Natural killer cell (primary cell): Measurements from ENCODE around the gene TUBA3E. TPM values are rescaled to one million over a fixed set of nuclear protein-coding genes. Genes with fewer than 3 reads are reported as not detected.

ENCODE experiments used
- total RNA-seq, 4 donors: library from RNA; stranded (reverse); fragments of 120-200 nt in 1 of 4; gene quantifications; one replicate each; pipeline versions ENCODE4 v1.2.3 to v1.2.4, GENCODE V29; 2013 to 2022

Gene TUBA3E
- total RNA-seq, 3 donors from 2014 or later (not counting 1 experiment from before 2014, with no cell fraction given): not detected

Other genes starting within 250 kb of the TUBA3E start
- gene RAB6C, start 218.8 kb downstream of the TUBA3E start, total RNA-seq: under 1 TPM in 1 of 3 donors, not detected in 2; 0.09 TPM
- not detected for gene POTEF, start 69.2 kb downstream of the TUBA3E start, total RNA-seq
- gene CCDC74B, start 53.3 kb downstream of the TUBA3E start, total RNA-seq: 1 to 10 TPM in 1 of 3 donors, under 1 TPM in 2; 0.25 to 1.4 (median 0.28) TPM
- gene SMPD4, start 16.8 kb downstream of the TUBA3E start, total RNA-seq: 10 to 100 TPM; 77.8 to 81.8 (median 79.0) TPM
- gene MZT2B, start 16.2 kb downstream of the TUBA3E start, total RNA-seq: 100 to 1,000 TPM; 101 to 152 (median 133) TPM
- gene IMP4, start 144.5 kb upstream of the TUBA3E start, total RNA-seq: 10 to 100 TPM; 60.5 to 80.6 (median 72.9) TPM
- 100 to 1,000 TPM; 189 to 194 (median 192) TPM for gene PTPN18, start 157.6 kb upstream of the TUBA3E start, total RNA-seq